GM10248 (cell line): Measurements from ENCODE around the gene TBL1XR1.

Source experiments
- CTCF ChIA-PET: fragments of 300-600 bp; sonication (Branson Sonifier 250); formaldehyde crosslinking; extraction: SDS; loops from one replicate; lab custom pipeline; 2021; ENCODE audit warnings: antibody characterized with exemption; lab: Yijun Ruan, JAX
- POLR2A ChIA-PET: fragments of 350-650 bp; sonication (Branson Sonifier 250); formaldehyde crosslinking; extraction: SDS; loops from one replicate; lab custom pipeline; 2020; ENCODE audit warnings: antibody characterized with exemption; lab: Yijun Ruan, JAX
- DNase-seq: peaks from one replicate; pipeline ENCODE4 v3.0.0; 2012; ENCODE audit errors: extremely low spot score
- TF ChIP-seq, protein P1 (sequence below): IDR thresholded peaks from 2 replicates; pipeline ENCODE4 v1.5.1; 2012; ENCODE audit warnings: mild to moderate bottlenecking, low read depth; ENCODE audit errors: extremely low read depth, missing control alignments, control extremely low read depth

Gene TBL1XR1

DNA sequence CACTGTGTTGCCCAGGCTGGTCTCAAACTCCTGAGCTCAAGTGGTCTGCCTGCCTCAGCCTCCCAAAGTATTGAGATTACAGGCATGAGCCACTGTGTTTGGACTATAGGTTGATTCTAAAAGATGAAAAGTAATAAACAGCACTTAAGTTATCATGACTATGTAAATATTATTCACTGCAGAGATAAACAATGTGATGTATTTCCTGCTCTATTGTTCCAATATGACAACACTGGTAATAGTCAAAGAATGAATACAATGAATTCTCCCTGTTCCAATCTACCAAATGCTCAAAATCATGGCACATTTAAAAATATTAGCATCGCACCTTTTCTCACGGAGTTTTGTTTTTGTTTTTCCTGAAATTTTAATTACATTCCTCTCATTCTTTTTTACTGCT is 36.8 kb upstream of the TBL1XR1 start:
- ChIA-PET CTCF (no interaction called here), POLR2A (no interaction called here)
- DNase-seq, result no peak
- TF ChIP-seq, protein P1, sequence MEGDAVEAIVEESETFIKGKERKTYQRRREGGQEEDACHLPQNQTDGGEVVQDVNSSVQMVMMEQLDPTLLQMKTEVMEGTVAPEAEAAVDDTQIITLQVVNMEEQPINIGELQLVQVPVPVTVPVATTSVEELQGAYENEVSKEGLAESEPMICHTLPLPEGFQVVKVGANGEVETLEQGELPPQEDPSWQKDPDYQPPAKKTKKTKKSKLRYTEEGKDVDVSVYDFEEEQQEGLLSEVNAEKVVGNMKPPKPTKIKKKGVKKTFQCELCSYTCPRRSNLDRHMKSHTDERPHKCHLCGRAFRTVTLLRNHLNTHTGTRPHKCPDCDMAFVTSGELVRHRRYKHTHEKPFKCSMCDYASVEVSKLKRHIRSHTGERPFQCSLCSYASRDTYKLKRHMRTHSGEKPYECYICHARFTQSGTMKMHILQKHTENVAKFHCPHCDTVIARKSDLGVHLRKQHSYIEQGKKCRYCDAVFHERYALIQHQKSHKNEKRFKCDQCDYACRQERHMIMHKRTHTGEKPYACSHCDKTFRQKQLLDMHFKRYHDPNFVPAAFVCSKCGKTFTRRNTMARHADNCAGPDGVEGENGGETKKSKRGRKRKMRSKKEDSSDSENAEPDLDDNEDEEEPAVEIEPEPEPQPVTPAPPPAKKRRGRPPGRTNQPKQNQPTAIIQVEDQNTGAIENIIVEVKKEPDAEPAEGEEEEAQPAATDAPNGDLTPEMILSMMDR, result no peak

GRCh38 chr3:177231242-177231641 is 34.0 kb upstream of the TBL1XR1 start:
- TF ChIP-seq, protein P1, result no peak
- ChIA-PET CTCF (interaction anchor here (1.1 to 2.4 kb wide), 4 partner anchors 13 to 74 kb away, joined by 3 to 8 read pairs (median 4); no protein-coding TSS in a partner anchor), POLR2A (no interaction called here)
- no peak for DNase-seq

- TF ChIP-seq, protein P1, result no peak
- CTCF ChIA-PET, result interaction anchor here (1.2 to 2.4 kb wide), 3 partner anchors 10 to 17 kb away, joined by 3 to 8 read pairs (median 4); no protein-coding TSS in a partner anchor
- DNase-seq, result no peak
- POLR2A ChIA-PET, result no interaction called here
These were observed 33.4 kb upstream of the TBL1XR1 start for GRCh38 chr3:177230641-177231040.

DNA sequence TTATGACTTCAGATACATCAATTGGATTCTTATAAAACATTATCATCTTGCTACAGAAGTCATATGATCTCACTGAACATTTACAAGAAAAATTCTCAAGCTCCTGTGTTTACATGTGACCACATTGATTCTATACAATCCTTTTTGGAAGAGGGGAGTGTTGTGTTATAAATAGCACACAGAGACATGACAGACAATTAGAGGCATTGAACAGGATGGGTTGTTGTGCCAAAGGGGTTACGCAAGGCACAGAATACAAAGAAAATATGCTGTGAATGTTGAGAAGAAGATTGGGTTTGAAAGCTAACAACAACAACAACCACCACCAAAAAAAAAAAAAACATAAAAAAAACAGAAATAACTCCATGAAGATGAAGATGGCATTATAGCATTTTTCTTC is 32.5 kb upstream of the TBL1XR1 start:
- CTCF ChIA-PET, result interaction anchor here (1.2 to 2.4 kb wide), 2 partner anchors 9 to 14 kb away, joined by 3 to 8 read pairs; no protein-coding TSS in a partner anchor
- no peak for DNase-seq

DNA sequence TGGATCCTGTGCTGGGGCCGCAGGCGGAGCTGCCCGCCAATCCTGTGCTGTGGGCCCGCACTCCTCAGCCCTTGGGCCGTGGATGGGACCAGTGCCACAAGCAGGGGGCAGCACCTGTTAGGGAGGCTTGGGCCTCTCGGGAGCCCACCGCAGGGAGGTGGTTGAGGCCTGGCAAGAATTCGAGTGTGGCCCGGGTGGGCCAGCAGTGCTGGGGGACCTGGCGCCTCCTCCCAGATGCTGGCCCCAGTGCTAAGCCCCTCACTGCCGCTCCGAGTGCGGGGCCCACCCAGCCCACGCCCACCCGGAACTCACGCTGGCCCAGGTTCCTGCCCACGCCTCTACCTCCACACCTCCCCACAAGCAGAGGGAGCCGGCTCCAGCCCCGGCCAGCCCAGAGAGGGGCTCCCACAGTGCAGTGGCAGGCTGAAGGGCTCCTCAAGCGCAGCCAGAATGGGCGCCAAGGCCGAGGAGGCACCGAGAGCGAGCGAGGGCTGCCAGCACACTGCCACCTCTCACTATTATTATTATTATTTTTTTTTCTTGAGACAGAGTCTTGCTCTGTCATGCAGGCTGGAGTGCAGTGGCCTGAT is 31.4 kb upstream of the TBL1XR1 start:
- no peak for DNase-seq
- TF ChIP-seq, protein P1, result no peak
- CTCF ChIA-PET, result no interaction called here
- POLR2A ChIA-PET, result no interaction called here

More for the DNA sequence above, 32.5 kb upstream of the TBL1XR1 start:
- POLR2A ChIA-PET, result no interaction called here
- TF ChIP-seq, protein P1, result no peak

GRCh38 chr3:177224414-177224813 is 27.1 kb upstream of the TBL1XR1 start:
- POLR2A ChIA-PET, result no interaction called here
- no peak for DNase-seq
- CTCF ChIA-PET, result no interaction called here
- TF ChIP-seq, protein P1, result no peak
